Activated CD8-positive, alpha-beta memory T cell treated with anti-CD3 and anti-CD28 coated beads, Interleukin-2, amount 50 U/mL, for 24 hours (primary cell): Measurements from ENCODE around the gene TOR1A.

Source experiments
- DNase-seq: peaks from one replicate; pipeline ENCODE4 v3.0.0-alpha.2; 2020; ENCODE audit errors: extremely low read depth

Gene TOR1A

DNA sequence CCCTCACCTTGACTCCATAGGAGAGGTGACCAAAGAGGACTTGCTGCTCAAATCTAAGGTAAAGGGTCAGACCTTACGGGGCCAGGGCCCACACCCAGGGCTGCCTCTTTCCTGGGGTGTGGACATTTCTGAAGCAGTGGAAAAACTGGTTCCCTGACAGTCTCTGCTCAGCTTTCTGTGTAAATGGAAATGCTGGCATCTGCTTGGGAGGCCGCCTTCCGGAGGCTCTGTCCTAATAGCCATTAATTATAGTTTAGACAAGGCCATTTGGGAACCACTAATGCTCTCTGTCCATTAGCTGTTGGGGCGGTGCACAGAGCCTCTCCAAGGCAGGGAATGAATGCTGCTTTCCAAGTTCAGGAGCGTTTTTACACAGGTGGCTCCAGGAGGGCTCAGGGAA lies 28.6 kb upstream of the TOR1A start:
- DNase-seq: no peak

DNA sequence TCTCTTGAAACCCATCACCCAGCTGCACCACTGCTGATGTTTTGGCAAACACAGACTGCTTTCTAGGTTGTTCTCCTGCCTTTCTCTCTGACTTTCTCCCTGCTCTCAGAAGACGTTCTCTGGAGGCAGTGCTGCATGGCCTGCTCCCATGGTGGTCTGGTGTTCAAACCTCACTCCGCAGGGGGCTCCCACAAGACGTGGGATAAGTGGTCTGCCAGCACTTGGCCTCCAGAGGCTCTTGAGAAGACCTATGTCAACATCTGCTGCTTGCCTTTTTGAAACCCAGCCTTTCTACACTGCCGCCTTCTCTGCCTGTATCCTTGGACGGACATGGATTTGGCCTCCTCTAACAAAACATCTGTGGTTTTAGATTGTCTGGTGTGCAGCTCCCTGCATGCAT lies 27.9 kb upstream of the TOR1A start:
- DNase-seq: no peak

DNA sequence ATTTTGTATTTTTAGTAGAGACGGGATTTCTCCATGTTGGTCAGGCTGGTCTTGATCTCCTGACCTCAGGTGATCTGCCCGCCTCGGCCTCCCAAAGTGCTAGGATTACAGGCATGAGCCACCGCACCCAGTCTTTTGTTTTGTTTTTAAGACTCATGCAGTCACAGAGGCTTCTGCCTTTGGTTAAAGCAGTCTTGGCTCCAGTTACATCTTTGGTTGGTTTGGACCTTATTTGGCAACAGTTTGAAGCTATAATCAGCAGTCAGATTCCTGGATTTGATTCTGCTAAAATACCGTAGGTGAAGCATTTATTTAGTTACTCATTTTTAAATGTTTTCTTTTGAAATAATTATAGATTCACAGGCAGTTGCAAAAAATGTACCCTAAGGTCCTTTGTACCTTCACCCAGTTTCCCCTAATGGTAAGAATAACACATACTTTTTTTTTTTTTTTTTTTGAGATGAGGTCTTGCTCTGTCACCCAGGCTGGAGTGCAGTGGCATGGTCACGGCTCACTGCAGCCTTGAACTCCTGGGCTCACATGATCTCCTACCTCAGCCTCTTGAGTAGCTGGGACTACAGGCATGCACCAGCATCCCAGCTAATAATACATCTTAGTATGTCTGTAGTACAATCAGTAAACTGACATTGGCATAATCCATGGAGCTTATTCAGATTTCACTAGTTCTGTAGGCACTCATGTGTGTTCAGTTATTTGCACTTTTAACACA lies 27.1 kb upstream of the TOR1A start:
- DNase-seq: no peak

DNA sequence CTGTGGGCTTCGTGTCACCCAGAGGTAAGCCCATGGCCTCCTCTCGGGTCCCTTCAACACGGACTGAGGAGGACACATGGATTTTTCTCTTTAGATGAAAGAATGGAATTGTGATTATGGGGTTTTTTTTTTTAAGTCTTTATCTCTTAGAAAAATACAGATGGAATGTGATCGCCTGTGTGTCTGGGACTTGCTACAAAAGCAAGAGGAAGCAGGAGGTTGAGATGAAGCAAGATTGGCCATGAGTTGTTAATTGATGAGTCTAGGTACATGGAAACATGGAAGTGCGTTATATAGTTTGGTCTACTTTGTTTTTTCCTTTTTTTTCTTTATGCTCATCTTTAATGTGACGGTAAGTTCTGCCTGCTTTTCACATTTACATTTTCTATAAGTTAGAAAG lies 26.0 kb upstream of the TOR1A start:
- DNase-seq: no peak

DNA sequence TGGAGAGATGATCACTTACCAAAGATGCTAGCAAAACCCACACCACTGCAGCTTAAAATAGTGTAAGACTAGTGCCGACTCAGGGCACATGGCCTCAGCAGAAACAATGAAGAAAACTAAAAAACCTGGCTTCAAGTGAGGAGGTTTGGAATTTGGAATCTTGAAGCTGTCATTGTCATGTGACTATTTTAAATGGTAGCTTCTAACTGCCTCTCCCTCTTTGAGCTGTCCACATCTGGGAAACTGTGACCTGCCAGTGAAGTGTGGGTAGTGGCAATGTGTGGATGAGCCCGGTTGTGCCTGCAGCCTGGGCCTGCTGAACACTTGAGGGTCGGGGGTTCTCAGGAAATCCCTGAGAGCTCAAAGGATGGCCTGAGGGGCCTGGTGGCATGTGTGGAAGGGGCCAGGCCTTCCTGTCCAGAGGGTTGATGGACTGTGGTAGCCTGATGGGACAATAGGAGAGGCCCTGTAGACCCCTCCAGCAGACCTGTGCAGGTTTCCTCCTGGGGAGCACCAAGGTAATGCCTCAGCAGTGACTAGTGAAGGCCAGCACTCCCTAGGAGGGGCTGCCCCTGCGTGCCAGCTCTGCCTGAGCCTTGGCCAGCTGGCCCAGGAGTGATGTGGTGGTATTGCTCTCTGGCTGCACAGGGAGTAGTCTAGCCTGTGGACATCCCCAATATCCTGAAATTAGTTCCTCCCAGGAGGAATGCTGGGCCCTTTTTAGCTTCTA lies 24.9 kb upstream of the TOR1A start:
- no peak for DNase-seq

DNA sequence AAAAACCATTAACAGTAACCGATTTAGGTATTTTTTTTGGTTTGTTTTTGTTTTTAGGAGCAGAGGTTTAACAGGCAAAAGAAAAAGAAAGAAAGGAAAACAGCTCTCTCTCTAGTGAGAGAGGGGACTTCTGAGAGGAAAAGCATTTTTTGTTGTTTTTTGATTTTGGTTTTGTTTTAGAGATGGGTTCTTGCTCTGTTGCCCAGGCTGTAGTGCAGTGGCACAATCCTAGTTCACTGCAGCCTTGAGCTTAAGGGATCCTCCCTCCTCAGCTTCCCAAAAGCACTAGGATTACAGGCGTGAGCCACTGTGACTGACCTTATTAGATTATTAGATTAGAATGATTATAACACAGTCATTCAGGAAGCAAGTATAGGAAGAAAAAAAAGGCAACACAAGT lies 21.4 kb upstream of the TOR1A start:
- no peak for DNase-seq

DNA sequence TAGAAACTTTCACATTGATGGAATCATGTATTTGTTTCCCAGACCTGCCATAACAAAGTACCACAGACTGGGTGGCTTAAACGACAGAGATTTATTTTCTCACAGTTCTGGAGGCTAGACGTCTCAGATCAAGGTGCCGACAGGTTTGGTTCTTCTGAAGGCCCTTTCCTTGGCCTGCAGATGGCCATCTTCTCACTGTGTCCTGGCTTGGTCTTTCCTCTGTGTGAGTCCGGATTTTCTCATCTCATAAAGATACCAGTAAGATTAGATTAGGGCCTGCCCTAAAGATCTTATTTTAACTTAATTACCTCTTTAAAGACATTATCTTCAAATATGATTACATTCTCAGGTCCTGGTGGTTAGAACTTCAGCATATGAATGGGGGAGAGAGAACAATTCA lies 17.1 kb upstream of the TOR1A start:
- no peak for DNase-seq

DNA sequence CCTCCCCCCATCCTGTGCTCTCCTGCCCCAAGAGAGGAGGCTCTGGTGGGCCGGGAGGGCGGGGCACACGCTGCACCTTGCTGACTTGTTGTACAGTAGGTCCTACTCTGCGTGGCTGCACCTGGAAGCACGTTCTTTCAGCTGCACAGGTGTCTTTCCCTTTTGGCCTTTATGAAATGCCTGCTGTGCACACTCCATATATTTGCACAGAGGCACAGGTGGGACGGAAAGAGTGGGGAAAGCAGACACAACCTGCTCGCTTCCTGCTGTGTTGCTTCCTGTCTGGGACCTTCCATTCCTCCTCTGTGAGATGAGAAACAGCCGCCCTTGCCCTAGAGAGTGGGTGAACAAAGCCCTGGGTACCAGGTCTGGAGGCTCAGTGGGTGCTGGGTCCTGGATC lies 16.1 kb upstream of the TOR1A start:
- no peak for DNase-seq

DNA sequence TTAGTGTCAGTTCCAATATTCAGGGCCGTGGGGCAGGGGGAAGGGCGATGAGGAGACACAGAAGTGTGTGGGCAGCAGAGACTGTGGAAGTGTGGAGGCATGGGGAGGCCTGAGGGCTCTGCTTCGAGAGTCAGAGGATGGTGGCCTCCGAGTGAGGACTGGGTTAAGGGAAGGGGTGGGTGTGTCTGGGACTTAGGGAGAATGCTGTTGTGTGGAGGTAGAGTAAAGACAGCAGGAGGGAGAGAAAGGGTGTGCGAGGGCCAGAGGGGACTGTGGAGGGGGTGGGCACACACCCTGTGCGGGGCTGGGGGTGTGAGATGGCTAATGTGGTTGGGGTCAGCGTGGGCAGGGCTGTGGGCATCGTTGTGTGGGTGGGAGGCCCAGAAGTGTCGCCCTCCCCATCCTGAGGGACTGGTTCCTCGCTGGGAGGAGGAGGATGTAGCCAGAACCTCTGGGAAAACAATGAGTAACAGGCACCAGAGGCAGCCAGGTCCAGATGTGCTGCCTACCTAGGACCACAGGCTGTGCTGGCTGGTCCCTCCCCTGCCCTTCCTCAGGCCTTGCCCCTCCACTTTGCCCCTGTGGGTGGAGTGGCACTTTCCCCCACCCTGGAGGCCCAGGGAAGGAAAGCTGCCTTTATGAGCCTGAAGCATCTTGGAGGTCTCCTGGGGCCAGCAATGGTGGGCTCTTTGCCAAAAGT lies 15.5 kb upstream of the TOR1A start:
- no peak for DNase-seq

DNA sequence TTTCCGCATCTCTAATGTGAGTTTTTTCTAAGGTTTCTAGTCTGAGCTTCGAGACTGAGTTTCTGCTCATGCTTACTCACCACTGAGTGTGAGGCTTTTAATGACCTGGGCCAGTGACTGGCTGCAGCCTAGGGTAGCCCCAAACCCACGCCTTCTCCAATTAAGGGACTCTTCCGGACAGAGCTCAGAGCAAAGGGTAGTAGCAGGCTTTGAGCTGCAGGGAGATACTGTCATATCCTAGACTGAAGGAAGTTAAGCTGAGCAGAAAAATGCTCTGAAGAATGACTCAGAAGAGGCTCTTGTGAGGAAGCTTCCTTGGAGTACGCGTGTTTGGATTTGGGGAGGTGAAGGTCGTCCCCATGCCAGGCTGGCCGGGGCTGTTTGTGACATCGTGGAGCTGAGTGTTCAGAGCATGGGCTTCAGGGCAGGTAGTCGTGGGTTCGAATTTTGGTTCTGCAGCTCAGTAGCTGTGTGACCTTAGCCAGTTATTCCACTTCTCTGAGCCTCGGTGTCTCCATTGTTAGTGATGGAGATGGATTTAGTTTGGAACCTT lies 14.8 kb upstream of the TOR1A start:
- DNase-seq: no peak

DNA sequence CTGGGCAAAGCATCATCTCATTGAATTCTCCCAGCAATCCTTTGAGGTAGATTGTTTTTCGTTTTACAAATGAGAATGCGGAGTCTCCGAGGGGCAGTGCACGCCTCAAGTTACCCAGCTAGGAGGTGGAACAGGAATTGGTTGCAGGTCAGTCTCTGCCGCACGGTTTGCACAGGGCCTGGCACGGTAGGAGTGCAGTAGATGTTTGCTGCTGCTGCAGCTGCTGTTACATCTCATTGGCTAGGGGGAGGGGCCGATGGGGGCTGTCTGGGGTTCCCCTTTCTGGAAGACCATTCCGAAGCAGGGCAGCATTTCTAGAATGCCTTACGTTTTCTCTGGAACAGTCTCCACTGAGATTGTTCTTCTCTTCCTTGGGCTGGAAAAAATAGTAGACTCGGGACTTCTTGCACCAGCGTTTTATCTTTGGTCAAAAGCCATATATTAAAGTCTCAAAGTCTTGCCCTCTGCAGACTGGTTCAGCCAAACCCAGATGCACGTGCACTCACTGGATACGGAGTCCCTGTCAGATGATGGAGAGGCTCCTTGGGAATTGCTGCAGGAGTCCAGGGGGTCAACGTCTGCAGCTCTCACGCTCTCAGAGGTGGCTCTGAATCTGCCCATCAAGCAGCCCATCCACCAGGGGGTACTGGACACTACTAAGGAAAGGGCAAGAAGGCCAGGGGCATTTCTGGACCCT lies 12.5 kb upstream of the TOR1A start:
- no peak for DNase-seq

DNA sequence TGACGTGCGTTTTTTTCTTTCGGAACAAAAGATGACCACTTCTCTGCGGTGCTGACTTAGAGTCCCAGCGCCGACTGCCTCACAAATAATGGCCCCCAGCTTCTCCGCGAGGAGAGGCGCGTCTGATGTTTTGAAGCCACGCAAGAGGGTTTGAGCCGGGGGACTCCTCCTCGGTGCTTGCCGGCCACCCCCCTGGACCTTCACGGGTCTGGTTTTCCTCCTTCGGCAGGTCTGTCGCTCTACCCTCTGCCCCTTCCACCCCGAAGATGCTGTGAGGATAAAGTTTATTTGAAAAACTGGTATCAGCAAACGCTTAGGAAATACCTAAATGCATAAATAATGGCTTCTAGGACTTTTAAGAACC lies 11.9 kb upstream of the TOR1A start:
- DNase-seq: no peak

DNA sequence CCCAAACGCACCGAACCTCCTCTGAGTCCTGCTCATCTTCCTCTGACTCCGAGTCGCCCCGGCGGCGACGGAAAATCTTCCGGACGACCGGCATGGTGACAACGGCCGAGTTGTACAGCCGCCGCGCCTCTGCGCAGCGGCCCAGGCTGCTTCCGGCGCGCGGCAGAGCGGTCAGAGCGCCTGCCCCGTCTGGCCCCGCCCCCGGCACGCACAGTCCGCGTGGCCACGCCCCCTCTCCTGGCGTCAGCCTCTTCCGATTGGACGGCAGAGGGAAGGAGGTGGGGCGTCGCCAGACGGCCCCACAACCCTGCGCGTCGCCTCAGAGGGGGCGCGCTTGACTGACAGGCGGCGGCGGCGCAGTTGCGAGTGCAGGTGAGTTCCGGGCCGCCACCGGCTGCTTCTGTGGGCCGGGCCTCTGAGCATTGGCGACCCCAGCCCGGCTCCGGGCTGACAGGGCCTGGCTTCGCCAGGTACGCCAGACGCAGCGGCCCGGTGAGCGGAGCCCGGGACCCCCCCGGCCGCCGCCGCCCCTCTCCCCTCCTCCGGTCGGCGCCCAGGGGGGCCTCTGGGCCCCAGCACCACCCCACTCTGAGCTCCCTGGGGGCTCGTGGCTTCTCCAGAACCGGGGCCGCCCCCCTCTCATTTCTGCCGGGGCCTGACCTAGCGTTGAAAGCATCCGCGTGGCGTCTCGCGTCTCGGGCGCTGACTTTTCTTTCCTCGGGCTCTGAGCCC lies 11.4 kb upstream of the TOR1A start, which contains the start of the genes C9orf78 and USP20:
C9orf78 (minus strand) TSS at position 148 of the 732 bp plus-strand sequence; CDS start at position 94, 54 bp downstream.
USP20 (plus strand) TSS at position 331 of the 732 bp plus-strand sequence. CDS start 17,098 bp downstream, outside the sequence.
- peak; percentile 87 for DNase-seq

DNA sequence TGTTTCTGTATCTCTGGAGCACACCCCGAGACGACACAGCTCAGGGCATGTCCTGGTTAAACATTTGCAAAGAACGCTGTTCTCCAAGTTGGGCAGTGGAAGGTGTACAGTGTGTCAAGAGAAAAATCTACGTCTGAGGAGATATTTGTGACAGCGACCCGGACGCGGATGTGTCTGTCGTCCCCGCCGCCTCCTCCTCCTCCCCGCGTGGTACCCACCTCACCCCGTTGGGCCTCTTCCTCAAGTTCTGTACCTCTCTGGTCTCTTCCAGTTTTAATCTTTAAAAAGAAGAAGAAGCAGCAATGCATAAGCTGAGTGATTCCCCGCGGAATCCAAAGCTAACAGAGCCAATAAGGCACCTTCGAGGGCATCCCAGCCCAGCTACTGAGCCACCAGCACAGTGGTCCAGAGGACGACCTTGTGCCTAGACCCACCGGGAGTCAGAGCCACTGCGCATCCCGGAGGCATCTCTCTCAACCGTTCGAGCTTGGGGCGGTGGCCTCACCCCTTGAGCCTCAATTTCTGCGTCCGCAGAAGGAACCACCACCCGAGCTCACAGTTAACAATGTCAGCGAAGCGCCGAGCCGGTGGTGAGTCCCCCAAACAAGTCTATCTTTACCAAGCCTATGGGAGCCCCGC lies 10.7 kb upstream of the TOR1A start:
- DNase-seq: no peak

DNA sequence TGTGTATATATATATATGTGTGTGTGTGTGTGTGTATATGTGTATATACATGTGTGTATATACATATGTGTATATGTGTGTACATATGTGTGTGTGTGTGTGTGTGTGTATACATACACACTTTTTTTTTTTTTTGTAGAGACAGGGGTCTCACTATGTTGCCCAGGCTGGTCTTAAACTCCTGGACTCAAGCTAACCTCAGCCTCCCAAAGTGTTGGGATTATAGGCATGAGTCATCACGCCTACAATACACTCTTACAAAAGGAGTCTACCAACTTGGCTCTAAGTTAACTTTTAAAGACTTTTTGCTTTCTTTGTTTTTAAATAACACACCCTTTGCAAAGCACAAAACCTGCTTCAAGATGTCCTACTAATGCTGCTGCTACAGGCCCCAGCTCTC lies 9.0 kb upstream of the TOR1A start:
- no peak for DNase-seq

DNA sequence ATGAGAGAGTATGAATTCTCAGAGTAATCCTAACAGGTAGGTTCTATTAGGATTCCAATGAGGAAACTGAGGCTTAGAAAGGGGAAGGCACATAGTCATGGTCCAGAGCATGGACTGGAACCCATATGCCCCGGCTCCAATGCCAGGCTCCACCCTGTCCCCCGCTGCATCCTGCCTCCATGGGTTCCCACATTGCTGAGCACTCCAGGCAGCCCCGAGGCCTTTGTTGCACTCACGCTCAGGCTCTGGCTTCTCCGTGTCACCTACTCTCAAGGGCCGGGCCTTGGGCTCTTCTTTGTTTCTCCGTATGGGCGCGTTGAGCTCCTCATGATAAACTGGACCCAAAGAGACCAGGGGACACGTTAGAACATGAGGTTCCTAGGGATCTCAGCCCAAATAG lies 5.0 kb upstream of the TOR1A start:
- no peak for DNase-seq

DNA sequence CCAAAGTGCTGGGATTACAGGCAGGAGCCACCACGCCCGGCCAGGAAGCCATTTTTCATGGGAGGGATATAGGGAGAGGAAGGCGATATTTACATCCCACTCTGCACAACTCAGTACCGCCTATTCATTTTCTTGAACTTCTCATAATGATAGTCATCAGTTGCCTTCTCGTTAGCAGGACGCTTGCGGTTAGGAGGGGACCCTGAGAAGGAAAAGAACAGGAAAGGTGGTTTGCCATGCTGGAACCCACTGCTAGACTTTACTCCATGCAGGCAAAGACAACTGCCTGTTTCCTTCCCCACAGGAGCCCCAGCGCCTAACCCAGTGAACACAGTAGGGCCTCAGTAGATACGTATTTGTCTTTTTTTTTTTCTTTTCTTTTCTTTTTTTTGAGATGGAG lies 4.1 kb upstream of the TOR1A start:
- no peak for DNase-seq

DNA sequence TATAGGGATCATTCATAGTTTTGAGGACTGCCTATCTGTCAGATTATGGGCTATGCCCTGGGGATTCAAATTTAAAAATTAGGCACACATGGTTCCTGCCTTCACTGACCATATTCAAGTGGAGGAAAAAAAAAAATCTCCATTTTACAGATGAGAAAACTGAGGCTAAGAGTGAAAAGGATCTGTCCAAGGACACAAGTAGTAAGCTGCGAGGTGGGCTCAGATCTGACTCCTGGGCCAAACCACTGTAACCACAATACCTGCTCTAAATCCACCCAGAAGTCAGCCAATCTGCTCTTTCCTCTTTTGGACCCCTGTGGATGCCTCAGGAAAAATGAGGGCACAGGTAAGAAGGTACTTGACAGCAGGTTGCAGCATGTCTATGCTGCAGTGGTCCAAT lies 2.8 kb upstream of the TOR1A start:
- DNase-seq: no peak

DNA sequence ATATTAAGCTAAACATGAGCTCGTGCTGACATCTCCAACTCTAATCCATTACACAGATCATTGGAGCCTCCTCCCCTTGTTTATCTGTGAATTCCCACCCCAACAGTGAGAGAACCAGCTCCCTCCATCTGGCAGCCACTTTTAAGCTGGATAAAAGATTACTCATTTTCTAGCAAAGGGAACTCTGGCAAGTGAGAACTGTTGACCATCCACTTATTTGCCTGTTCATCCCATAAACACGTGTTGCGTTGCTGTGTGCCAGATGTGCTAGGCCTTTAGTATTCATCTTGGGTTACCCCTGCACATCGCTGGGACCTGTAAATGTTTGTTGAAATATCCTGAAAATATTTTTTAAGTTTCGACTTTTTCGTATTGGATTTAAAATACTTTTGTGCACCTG lies 2.4 kb upstream of the TOR1A start:
- no peak for DNase-seq

DNA sequence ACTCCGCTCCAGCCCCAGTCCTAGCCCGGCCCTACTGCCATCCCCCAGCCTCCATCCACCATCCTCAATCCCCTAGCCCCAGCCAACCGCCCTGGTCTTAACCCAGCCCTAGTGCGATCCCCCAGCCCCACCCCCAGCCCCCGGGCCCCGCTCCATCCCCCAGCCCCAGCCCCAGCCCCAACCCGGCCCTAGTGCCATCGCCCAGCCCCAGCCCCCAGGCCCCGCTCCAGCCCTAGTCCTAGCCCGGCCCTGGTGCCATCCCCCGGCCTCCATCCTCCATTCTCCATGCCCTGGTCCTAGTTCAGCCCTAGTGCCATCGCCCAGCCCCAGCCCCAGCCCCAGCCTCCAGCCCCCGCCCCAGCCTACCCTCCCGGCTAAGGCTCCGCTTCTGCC lies 398 bp downstream of the TOR1A start:
- DNase-seq: no peak
